Hepatocyte (in vitro differentiated cells): ENCODE measurements around the gene ANKRD11.

Experiments used
- EZH2 ChIP-seq: fragments of 200-600 bp; sonication (generic); IDR thresholded peaks from 2 replicates; pipeline ENCODE4 v1.6.1; 2016; ENCODE audit warnings: antibody characterized with exemption, mild to moderate bottlenecking, borderline replicate concordance
- EZH2phosphoT487 ChIP-seq: fragments of 200-600 bp; sonication (generic); IDR thresholded peaks from one replicate; pipeline ENCODE4 v1.6.1; 2018; ENCODE audit warnings: antibody characterized with exemption, mild to moderate bottlenecking, low read depth, moderate library complexity; ENCODE audit not compliant: unreplicated experiment, severe bottlenecking
- TF ChIP-seq, protein P1 (sequence below): fragments of 200-600 bp; sonication (generic); IDR thresholded peaks from 2 replicates; pipeline ENCODE4 v1.5.1; 2016; ENCODE audit warnings: antibody characterized with exemption, mild to moderate bottlenecking; ENCODE audit not compliant: poor library complexity

DNA sequence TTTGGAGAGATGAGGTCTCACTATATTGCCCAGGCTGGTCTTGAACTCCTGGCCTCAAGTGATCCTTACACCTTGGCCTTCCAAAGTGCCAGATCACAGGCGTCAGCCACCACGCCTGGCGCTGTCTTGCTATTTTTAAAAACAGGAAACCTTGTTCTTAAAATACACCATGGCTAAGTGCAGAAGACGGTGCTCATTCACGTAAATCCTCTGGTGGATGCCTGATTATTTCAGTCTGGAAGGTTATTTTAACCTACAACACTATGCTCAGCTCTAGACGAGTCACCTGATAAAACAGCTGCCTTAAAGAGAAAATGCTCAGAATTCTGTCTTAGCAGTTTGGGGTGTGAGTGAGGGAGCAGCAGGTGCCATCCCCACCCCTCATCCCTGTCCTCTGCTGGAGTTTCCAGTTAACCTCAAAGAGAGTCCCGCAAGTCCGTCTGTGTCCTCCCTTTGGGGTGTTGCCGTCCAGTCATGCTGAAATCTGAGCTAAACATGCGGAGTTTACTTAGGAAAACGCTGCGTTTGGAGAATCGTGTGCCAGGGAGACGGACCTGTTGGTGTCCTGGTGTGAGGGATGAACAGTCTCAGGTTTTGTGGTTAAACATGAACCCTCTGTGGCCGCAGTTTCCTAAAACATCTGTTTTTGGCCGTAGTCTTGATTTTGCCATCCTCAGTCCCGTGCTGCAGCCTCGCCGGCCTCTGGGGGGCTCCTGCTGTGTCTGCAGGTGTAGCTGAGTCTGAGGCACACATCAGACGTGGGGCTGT is 35.0 kb upstream of the ANKRD11 start:
- TF ChIP-seq, protein P1, sequence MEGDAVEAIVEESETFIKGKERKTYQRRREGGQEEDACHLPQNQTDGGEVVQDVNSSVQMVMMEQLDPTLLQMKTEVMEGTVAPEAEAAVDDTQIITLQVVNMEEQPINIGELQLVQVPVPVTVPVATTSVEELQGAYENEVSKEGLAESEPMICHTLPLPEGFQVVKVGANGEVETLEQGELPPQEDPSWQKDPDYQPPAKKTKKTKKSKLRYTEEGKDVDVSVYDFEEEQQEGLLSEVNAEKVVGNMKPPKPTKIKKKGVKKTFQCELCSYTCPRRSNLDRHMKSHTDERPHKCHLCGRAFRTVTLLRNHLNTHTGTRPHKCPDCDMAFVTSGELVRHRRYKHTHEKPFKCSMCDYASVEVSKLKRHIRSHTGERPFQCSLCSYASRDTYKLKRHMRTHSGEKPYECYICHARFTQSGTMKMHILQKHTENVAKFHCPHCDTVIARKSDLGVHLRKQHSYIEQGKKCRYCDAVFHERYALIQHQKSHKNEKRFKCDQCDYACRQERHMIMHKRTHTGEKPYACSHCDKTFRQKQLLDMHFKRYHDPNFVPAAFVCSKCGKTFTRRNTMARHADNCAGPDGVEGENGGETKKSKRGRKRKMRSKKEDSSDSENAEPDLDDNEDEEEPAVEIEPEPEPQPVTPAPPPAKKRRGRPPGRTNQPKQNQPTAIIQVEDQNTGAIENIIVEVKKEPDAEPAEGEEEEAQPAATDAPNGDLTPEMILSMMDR, result no peak
- TF ChIP-seq EZH2 (no peak), EZH2phosphoT487 (no peak)
